ENCODE results near the gene PRKCB. TPM values are rescaled to one million over a fixed set of nuclear protein-coding genes. Genes with fewer than 3 reads are reported as not detected.

Gene PRKCB
- total and polyA plus RNA-seq, 2 experiments from 2014 or later = 0.70 to 0.92 TPM

GRCh38 chr16:23965137-23965733, 129.5 kb downstream of the PRKCB start:
- no peak overlapping the region for H3K4me3 ChIP-seq
- no peak overlapping the region for H2AFZ ChIP-seq
- no peaks in the 10 kb centered on the region for H3K4me1 ChIP-seq (ENCODE audit: insufficient read depth)
- DNase-seq (ENCODE audit: low spot score) = no peak
- no peaks in the 10 kb centered on the region for H3K9me3 ChIP-seq (ENCODE audit: low read depth)
- WGBS (ENCODE audit: low lambda C conversion rate, missing lambda C conversion rate) = 85% methylated on average over 6 of the region's 6 CpGs
- no peaks in the 10 kb centered on the region for H3K9me2 ChIP-seq (replicated peaks; ENCODE audit: insufficient read depth)
- H3K27me3 ChIP-seq = no peaks in the 10 kb centered on the region
- no peaks in the 10 kb centered on the region for H3K36me3 ChIP-seq (replicated peaks; ENCODE audit: insufficient read depth, low read depth)
- no peak overlapping the region for H3K27ac ChIP-seq
- TF ChIP-seq EZH2phosphoT487 (IDR thresholded peaks at IDR 0.05; ENCODE audit: low read depth, severe bottlenecking, unreplicated experiment) (no peak), EZH2 (IDR thresholded peaks at IDR 0.05; ENCODE audit: borderline replicate concordance) (no peak), CTCF (IDR thresholded peaks at IDR 0.05; ENCODE audit: poor library complexity) (no peak)
- no peaks in the 10 kb centered on the region for H3K79me2 ChIP-seq
- H4K20me1 ChIP-seq (ENCODE audit: insufficient read depth, poor library complexity, severe bottlenecking) = no peaks in the 10 kb centered on the region
- H3K4me2 ChIP-seq = no peak overlapping the region

GRCh38 chr16:23966597-23967394, 131.0 kb downstream of the PRKCB start:
- H3K27ac ChIP-seq = no peak overlapping the region
- H4K20me1 ChIP-seq (ENCODE audit: insufficient read depth, poor library complexity, severe bottlenecking) = no peaks in the 10 kb centered on the region
- H3K79me2 ChIP-seq = no peaks in the 10 kb centered on the region
- no peaks in the 10 kb centered on the region for H3K4me1 ChIP-seq (ENCODE audit: insufficient read depth)
- H3K27me3 ChIP-seq = no peaks in the 10 kb centered on the region
- H2AFZ ChIP-seq = no peak overlapping the region
- H3K4me2 ChIP-seq = no peak overlapping the region
- DNase-seq (ENCODE audit: low spot score) = no peak
- H3K9me2 ChIP-seq (replicated peaks; ENCODE audit: insufficient read depth) = no peaks in the 10 kb centered on the region
- H3K36me3 ChIP-seq (replicated peaks; ENCODE audit: insufficient read depth, low read depth) = no peaks in the 10 kb centered on the region
- H3K9me3 ChIP-seq (ENCODE audit: low read depth) = no peaks in the 10 kb centered on the region
- WGBS (ENCODE audit: low lambda C conversion rate, missing lambda C conversion rate) = 74% methylated on average over 10 of the region's 10 CpGs
- no peak for TF ChIP-seq EZH2 (IDR thresholded peaks at IDR 0.05; ENCODE audit: borderline replicate concordance)
- H3K4me3 ChIP-seq = no peak overlapping the region

DNA sequence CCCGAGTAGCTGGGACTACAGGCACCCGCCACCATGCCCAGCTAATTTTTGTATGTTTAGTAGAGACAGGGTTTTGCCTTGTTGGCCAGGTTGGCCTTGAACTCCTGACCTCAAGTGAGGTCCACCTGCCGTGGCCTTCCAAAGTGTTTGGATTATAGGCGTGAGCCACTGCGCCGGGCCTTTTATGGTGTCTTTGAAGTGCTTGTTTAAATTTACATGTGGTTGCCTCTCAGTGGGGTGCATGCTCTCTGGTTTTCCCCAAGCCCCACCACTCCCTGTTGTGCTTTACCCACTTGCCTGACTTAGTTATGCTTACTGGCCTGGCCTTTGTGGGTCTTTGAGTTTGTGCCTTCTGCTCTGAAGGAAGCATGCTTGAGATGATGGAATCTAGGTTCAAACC, 132.0 kb downstream of the PRKCB start:
- Histone ChIP-seq H3K9me3 (ENCODE audit: low read depth) (no peaks in the 10 kb centered on the region), H3K9me2 (replicated peaks; ENCODE audit: insufficient read depth) (no peaks in the 10 kb centered on the region), H3K36me3 (replicated peaks; ENCODE audit: insufficient read depth, low read depth) (no peaks in the 10 kb centered on the region), H3K4me2 (no peak overlapping the region), H4K20me1 (ENCODE audit: insufficient read depth, poor library complexity, severe bottlenecking) (no peaks in the 10 kb centered on the region), H3K27ac (no peak overlapping the region), H3K79me2 (no peaks in the 10 kb centered on the region), H3K4me1 (ENCODE audit: insufficient read depth) (no peaks in the 10 kb centered on the region), H2AFZ (no peak overlapping the region), H3K27me3 (no peaks in the 10 kb centered on the region), H3K4me3 (no peak overlapping the region)
- 73% methylated on average over 6 of the region's 6 CpGs for WGBS (ENCODE audit: low lambda C conversion rate, missing lambda C conversion rate)
- TF ChIP-seq EZH2 (IDR thresholded peaks at IDR 0.05; ENCODE audit: borderline replicate concordance) (no peak), EZH2phosphoT487 (IDR thresholded peaks at IDR 0.05; ENCODE audit: low read depth, severe bottlenecking, unreplicated experiment) (no peak), CTCF (IDR thresholded peaks at IDR 0.05; ENCODE audit: poor library complexity) (no peak)
- no peak for DNase-seq (ENCODE audit: low spot score)

DNA sequence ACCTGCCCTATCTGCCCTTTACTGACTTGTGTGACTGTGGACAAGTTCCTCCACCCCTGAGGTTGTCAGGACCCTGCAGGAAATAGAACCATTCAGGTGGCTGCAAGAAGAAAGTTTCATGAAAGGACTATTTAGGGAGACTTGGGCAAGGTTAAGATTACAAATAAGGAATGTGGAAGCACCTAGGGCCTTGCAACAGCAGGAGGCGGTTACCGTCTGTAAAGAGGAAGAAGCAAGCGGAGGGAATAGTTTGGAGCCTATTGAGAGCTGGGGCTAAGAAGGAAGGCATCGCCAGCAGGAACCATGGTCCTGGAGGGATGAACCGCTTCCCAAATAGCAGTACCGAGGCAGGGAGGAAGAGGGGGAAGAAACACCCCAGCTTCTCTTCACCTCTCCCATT, 132.4 kb downstream of the PRKCB start:
- no peaks in the 10 kb centered on the region for H3K27me3 ChIP-seq
- H3K27ac ChIP-seq = no peak overlapping the region
- TF ChIP-seq EZH2phosphoT487 (IDR thresholded peaks at IDR 0.05; ENCODE audit: low read depth, severe bottlenecking, unreplicated experiment) (no peak), EZH2 (IDR thresholded peaks at IDR 0.05; ENCODE audit: borderline replicate concordance) (no peak), CTCF (IDR thresholded peaks at IDR 0.05; ENCODE audit: poor library complexity) (no peak)
- no peaks in the 10 kb centered on the region for H3K36me3 ChIP-seq (replicated peaks; ENCODE audit: insufficient read depth, low read depth)
- no peak for DNase-seq (ENCODE audit: low spot score)
- no peaks in the 10 kb centered on the region for H3K9me3 ChIP-seq (ENCODE audit: low read depth)
- no peaks in the 10 kb centered on the region for H4K20me1 ChIP-seq (ENCODE audit: insufficient read depth, poor library complexity, severe bottlenecking)
- no peak overlapping the region for H2AFZ ChIP-seq
- no peaks in the 10 kb centered on the region for H3K4me1 ChIP-seq (ENCODE audit: insufficient read depth)
- H3K79me2 ChIP-seq = no peaks in the 10 kb centered on the region
- H3K4me3 ChIP-seq = no peak overlapping the region
- H3K4me2 ChIP-seq = no peak overlapping the region
- 88% methylated on average over 6 of the region's 6 CpGs for WGBS (ENCODE audit: low lambda C conversion rate, missing lambda C conversion rate)
- no peaks in the 10 kb centered on the region for H3K9me2 ChIP-seq (replicated peaks; ENCODE audit: insufficient read depth)
